Fibroblast of lung (primary cell): Measurements from ENCODE around the gene INPPL1.

Experiments used
- CTCF ChIP-seq, 2 donors: IDR thresholded peaks in 1 of 2; conservative IDR thresholded peaks in 1 of 2; 1 replicate in 1 of 2; 2 replicates in 1 of 2; pipeline ENCODE4 v1.5.1; 2011 to 2012; ENCODE audit warnings: low read length in 2 of 2, control low read depth in 1 of 2, inconsistent platforms in 1 of 2, low read depth in 1 of 2, mild to moderate bottlenecking in 1 of 2
- EZH2 ChIP-seq: IDR thresholded peaks from 2 replicates; pipeline ENCODE4 v1.5.1; 2012; ENCODE audit warnings: low read length, control low read depth, mild to moderate bottlenecking; ENCODE audit errors: missing control alignments

DNA sequence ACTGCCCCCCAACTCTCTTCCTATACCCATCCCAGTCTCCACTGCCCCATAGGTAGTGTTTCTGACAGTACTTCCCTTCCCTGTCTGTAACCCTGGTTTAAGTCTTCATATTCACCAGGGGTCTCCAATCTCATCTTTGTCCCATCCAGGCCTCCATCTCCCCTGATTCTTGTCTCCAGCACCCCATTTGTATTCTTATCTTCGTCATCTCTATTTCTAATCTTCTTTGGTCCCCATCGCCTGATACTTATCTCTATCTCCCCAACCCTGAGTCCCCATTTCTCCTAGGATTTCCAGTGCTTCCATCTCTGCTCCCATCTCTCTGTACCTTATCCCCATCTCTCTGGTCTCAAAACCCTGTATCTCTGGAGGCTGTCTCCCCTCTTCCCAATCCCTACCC, 17.6 kb downstream of the INPPL1 start:
- TF ChIP-seq CTCF (conservative IDR thresholded peaks at IDR 0.05 in 1 of 2, IDR thresholded peaks at IDR 0.05 in 1 of 2; ENCODE audit: low read depth in 1 of 2, low read length in 2 of 2): no peak
- no peak for TF ChIP-seq EZH2
